T-cell (primary cell): Measurements from ENCODE around the gene ZSWIM7. TPM values are rescaled to one million over a fixed set of nuclear protein-coding genes. Genes with fewer than 3 reads are reported as not detected.

Experiments used
- ATAC-seq, 4 experiments: fragments of 200-7000 bp in 3 of 4; fragments of 150-1000 bp in 1 of 4; cut with Tn5 transposase; replicated peaks in 1 of 4; 1 replicate in 3 of 4; 2 replicates in 1 of 4; pipeline ENCODE4 v1.10.0; 2021; ENCODE audit warnings: moderate library complexity in 3 of 4, mild to moderate bottlenecking in 2 of 4, moderate number of reproducible peaks in 1 of 4
- CTCF ChIA-PET, 2 donors: fragments of 300-600 bp; sonication (Branson Sonifier 250); formaldehyde crosslinking; loops; one replicate each; lab custom pipeline; 2022; ENCODE audit warnings: antibody characterized with exemption in 2 of 2; lab: Charles Lee
- POLR2A ChIA-PET, 2 donors: fragments of 300-600 bp; sonication (Branson Sonifier 250); formaldehyde crosslinking; loops; one replicate each; lab custom pipeline; 2022; ENCODE audit warnings: antibody characterized with exemption in 2 of 2; lab: Charles Lee
- DNase-seq, 35 experiments: peaks; one replicate each; pipeline versions ENCODE4 v3.0.0 to v3.0.0-alpha.2; 2013 to 2023
- H3K27ac ChIP-seq: one replicate; pipeline ENCODE4 v1.5.1; 2013; ENCODE audit warnings: low read length
- H3K27me3 ChIP-seq, 2 experiments: replicated peaks in 1 of 2; 1 replicate in 1 of 2; 2 replicates in 1 of 2; pipeline versions ENCODE4 v1.6.1 to v1.7.0; 2013; ENCODE audit warnings: low read length in 1 of 2, mixed read lengths in 1 of 2; ENCODE audit not compliant: control insufficient read depth in 2 of 2, insufficient read depth in 2 of 2; ENCODE audit errors: extremely low read depth in 1 of 2
- H3K36me3 ChIP-seq, 2 donors: 1 replicate in 1 of 2; 2 replicates in 1 of 2; pipeline versions ENCODE4 v1.6.1 to v1.7.0; 2013; ENCODE audit warnings: low read length in 1 of 2; ENCODE audit not compliant: control insufficient read depth in 2 of 2, insufficient read depth in 1 of 2; ENCODE audit errors: extremely low read depth in 1 of 2
- H3K4me1 ChIP-seq, 2 experiments: 1 replicate in 1 of 2; 2 replicates in 1 of 2; pipeline versions ENCODE4 v1.6.1 to v1.7.0; 2013; ENCODE audit warnings: low read length in 2 of 2, mixed read lengths in 1 of 2; ENCODE audit not compliant: insufficient read depth in 2 of 2, control insufficient read depth in 1 of 2; ENCODE audit errors: extremely low read depth in 1 of 2
- H3K4me3 ChIP-seq, 2 donors: 1 replicate in 1 of 2; 2 replicates in 1 of 2; pipeline versions ENCODE4 v1.5.1 to v1.7.0; 2013; ENCODE audit warnings: mild to moderate bottlenecking in 2 of 2, low read length in 1 of 2, moderate library complexity in 1 of 2; ENCODE audit not compliant: control insufficient read depth in 1 of 2; ENCODE audit errors: extremely low read depth in 1 of 2
- H3K9me3 ChIP-seq: 2 replicates; pipeline ENCODE4 v1.7.0; 2013
- H3K27ac Mint-ChIP-seq, 2 donors: one replicate each; pipeline ENCODE4 v1.8.0; 2020 to 2021; ENCODE audit warnings: mild to moderate bottlenecking in 2 of 2, mixed read lengths in 2 of 2
- H3K27me3 Mint-ChIP-seq, 2 donors: one replicate each; pipeline ENCODE4 v1.8.0; 2021 to 2022; ENCODE audit warnings: mixed read lengths in 2 of 2
- H3K36me3 Mint-ChIP-seq: one replicate; pipeline ENCODE4 v1.8.0; 2021; ENCODE audit warnings: mixed read lengths
- H3K4me1 Mint-ChIP-seq, 3 donors: one replicate each; pipeline ENCODE4 v1.8.0; 2020 to 2022; ENCODE audit warnings: mixed read lengths in 3 of 3, mild to moderate bottlenecking in 1 of 3
- H3K4me3 Mint-ChIP-seq, 3 donors: one replicate each; pipeline ENCODE4 v1.8.0; 2020 to 2022; ENCODE audit warnings: mild to moderate bottlenecking in 3 of 3, mixed read lengths in 3 of 3, moderate library complexity in 3 of 3
- H3K9me3 Mint-ChIP-seq, 3 donors: one replicate each; pipeline ENCODE4 v1.8.0; 2020 to 2022; ENCODE audit warnings: mixed read lengths in 3 of 3
- WGBS: methylation state at CpG from one replicate; pipeline ENCODE4 v1.1.5; 2013; ENCODE audit warnings: missing lambda C conversion rate; ENCODE audit not compliant: insufficient coverage; 5-methylcytosine and 5-hydroxymethylcytosine counted together
- total RNA-seq, 35 experiments: library from RNA in 6 of 35; stranded (reverse) in 6 of 35; fragments of 120-200 nt in 1 of 35; gene quantifications; one replicate each; pipeline versions ENCODE4 v1.2.1 to v1.2.4 and lab custom pipeline; 2013 to 2026

Gene ZSWIM7
- total RNA-seq, 5 donors from 2014 or later (not counting 1 experiment from before 2014, with no cell fraction given): 18.1 to 28.7 (median 22.8) TPM

- no peaks in the 10 kb centered on the region for H3K9me3 Mint-ChIP-seq
- Histone ChIP-seq H3K27me3 (peaks cover 0 to 3% of the 10 kb centered on the region in 2 experiments), H3K36me3 (no peaks in the 10 kb centered on the region), H3K4me1 (no peaks in the 10 kb centered on the region), H3K27ac (no peak overlapping the region), H3K4me3 (no peak overlapping the region), H3K9me3 (no peaks in the 10 kb centered on the region)
- H3K27ac Mint-ChIP-seq: no peak overlapping the region
- peaks cover 0 to 3% of the 10 kb centered on the region in 2 donors for H3K27me3 Mint-ChIP-seq
- no CpG with 5 or more reads among the region's 7 CpGs for WGBS
- no peak for ATAC-seq
- H3K4me1 Mint-ChIP-seq: no peaks in the 10 kb centered on the region
- ChIA-PET POLR2A (no interaction called here), CTCF (no interaction called here)
- no peak overlapping the region for H3K4me3 Mint-ChIP-seq
- no peak for DNase-seq
- no peaks in the 10 kb centered on the region for H3K36me3 Mint-ChIP-seq
Measured at GRCh38 chr17:15935891-15936290, 63.6 kb downstream of the ZSWIM7 start.

GRCh38 chr17:15934866-15935265 is 64.6 kb downstream of the ZSWIM7 start:
- WGBS: no CpG with 5 or more reads among the region's 5 CpGs
- Mint-ChIP-seq H3K27me3 (peaks cover under 1% of the 10 kb centered on the region in 2 donors), H3K4me1 (no peaks in the 10 kb centered on the region), H3K27ac (no peak overlapping the region), H3K9me3 (no peaks in the 10 kb centered on the region), H3K4me3 (no peak overlapping the region), H3K36me3 (no peaks in the 10 kb centered on the region)
- H3K4me3 ChIP-seq: no peak overlapping the region
- ATAC-seq (no peak), DNase-seq (no peak)
- H3K9me3 ChIP-seq: no peaks in the 10 kb centered on the region
- H3K4me1 ChIP-seq: no peaks in the 10 kb centered on the region
- H3K27ac ChIP-seq: no peak overlapping the region
- CTCF ChIA-PET: no interaction called here
- peaks cover 0 to 3% of the 10 kb centered on the region in 2 experiments for H3K27me3 ChIP-seq
- POLR2A ChIA-PET: no interaction called here
- H3K36me3 ChIP-seq: no peaks in the 10 kb centered on the region

GRCh38 chr17:15931394-15931793 is 68.1 kb downstream of the ZSWIM7 start:
- Mint-ChIP-seq H3K36me3 (no peaks in the 10 kb centered on the region), H3K9me3 (no peaks in the 10 kb centered on the region), H3K27ac (no peak overlapping the region), H3K4me1 (peaks cover 0 to 10% (median 2%) of the 10 kb centered on the region in 3 donors), H3K4me3 (no peak overlapping the region), H3K27me3 (peaks cover 12 to 18% of the 10 kb centered on the region in 2 donors)
- DNase-seq (no peak), ATAC-seq (no peak)
- peaks cover 0 to 22% of the 10 kb centered on the region in 2 experiments for H3K27me3 ChIP-seq
- H3K4me1 ChIP-seq: no peaks in the 10 kb centered on the region
- H3K4me3 ChIP-seq: no peak overlapping the region
- H3K27ac ChIP-seq: no peak overlapping the region
- H3K36me3 ChIP-seq: no peaks in the 10 kb centered on the region
- H3K9me3 ChIP-seq: no peaks in the 10 kb centered on the region
- ChIA-PET POLR2A (no interaction called here), CTCF (no interaction called here)

- H3K9me3 ChIP-seq: no peaks in the 10 kb centered on the region
- H3K9me3 Mint-ChIP-seq: no peaks in the 10 kb centered on the region
- WGBS: 77% methylated on average over 6 of the region's 6 CpGs
- peaks cover 0 to 23% of the 10 kb centered on the region in 2 experiments for H3K27me3 ChIP-seq
- H3K4me1 ChIP-seq: no peaks in the 10 kb centered on the region
- H3K4me3 ChIP-seq: no peak overlapping the region
- ChIA-PET CTCF (no interaction called here), POLR2A (no interaction called here)
- ATAC-seq (no peak), DNase-seq (no peak)
- H3K27me3 Mint-ChIP-seq: peaks cover 16 to 23% of the 10 kb centered on the region in 2 donors
- no peaks in the 10 kb centered on the region for H3K36me3 Mint-ChIP-seq
- H3K4me1 Mint-ChIP-seq: peaks cover 0 to 10% (median 2%) of the 10 kb centered on the region in 3 donors
- H3K4me3 Mint-ChIP-seq: no peak overlapping the region
- H3K27ac ChIP-seq: no peak overlapping the region
- H3K36me3 ChIP-seq: no peaks in the 10 kb centered on the region
- no peak overlapping the region for H3K27ac Mint-ChIP-seq
Measured at GRCh38 chr17:15930426-15930825, 69.1 kb downstream of the ZSWIM7 start.

- Mint-ChIP-seq H3K27ac (no peak overlapping the region), H3K27me3 (peaks cover 16 to 23% of the 10 kb centered on the region in 2 donors), H3K9me3 (no peaks in the 10 kb centered on the region), H3K4me1 (peaks cover 0 to 10% (median 2%) of the 10 kb centered on the region in 3 donors), H3K36me3 (no peaks in the 10 kb centered on the region), H3K4me3 (no peak overlapping the region)
- no peaks in the 10 kb centered on the region for H3K9me3 ChIP-seq
- DNase-seq: no peak
- no peak overlapping the region for H3K4me3 ChIP-seq
- peaks cover 0 to 23% of the 10 kb centered on the region in 2 experiments for H3K27me3 ChIP-seq
- POLR2A ChIA-PET: no interaction called here
- H3K36me3 ChIP-seq: no peaks in the 10 kb centered on the region
- CTCF ChIA-PET: no interaction called here
- ATAC-seq: no peak
- 100% methylated on average over 2 of the region's 4 CpGs for WGBS
- H3K27ac ChIP-seq: no peak overlapping the region
- no peaks in the 10 kb centered on the region for H3K4me1 ChIP-seq
Measured at GRCh38 chr17:15929941-15930340, 69.6 kb downstream of the ZSWIM7 start.

GRCh38 chr17:15928286-15928785 is 71.2 kb downstream of the ZSWIM7 start:
- 53% methylated on average over 9 of the region's 9 CpGs for WGBS
- peaks cover 0 to 10% (median 2%) of the 10 kb centered on the region in 3 donors for H3K4me1 Mint-ChIP-seq
- H3K27me3 Mint-ChIP-seq: peaks cover 16 to 23% of the 10 kb centered on the region in 2 donors
- no peaks in the 10 kb centered on the region for H3K4me1 ChIP-seq
- DNase-seq (no peak), ATAC-seq (no peak)
- H3K9me3 ChIP-seq: no peaks in the 10 kb centered on the region
- no peak overlapping the region for H3K27ac ChIP-seq
- H3K36me3 Mint-ChIP-seq: no peaks in the 10 kb centered on the region
- CTCF ChIA-PET: no interaction called here
- no peaks in the 10 kb centered on the region for H3K9me3 Mint-ChIP-seq
- H3K4me3 ChIP-seq: no peak overlapping the region
- POLR2A ChIA-PET: no interaction called here
- no peak overlapping the region for H3K4me3 Mint-ChIP-seq
- H3K27ac Mint-ChIP-seq: no peak overlapping the region
- peaks cover 0 to 25% of the 10 kb centered on the region in 2 experiments for H3K27me3 ChIP-seq
- H3K36me3 ChIP-seq: no peaks in the 10 kb centered on the region
